ENCODE measurements around the gene MRAS.

GRCh38 chr3:138347960-138348753 lies at the start of gene MRAS:
- peak; percentile 31 to 51 (median 42) for TF ChIP-seq CTCF (IDR thresholded peaks at IDR 0.05)
- TF ChIP-seq POLR2A (IDR thresholded peaks at IDR 0.05), result peak; percentile 54
